ENCODE measurements around the gene DST.

DST gene

DNA sequence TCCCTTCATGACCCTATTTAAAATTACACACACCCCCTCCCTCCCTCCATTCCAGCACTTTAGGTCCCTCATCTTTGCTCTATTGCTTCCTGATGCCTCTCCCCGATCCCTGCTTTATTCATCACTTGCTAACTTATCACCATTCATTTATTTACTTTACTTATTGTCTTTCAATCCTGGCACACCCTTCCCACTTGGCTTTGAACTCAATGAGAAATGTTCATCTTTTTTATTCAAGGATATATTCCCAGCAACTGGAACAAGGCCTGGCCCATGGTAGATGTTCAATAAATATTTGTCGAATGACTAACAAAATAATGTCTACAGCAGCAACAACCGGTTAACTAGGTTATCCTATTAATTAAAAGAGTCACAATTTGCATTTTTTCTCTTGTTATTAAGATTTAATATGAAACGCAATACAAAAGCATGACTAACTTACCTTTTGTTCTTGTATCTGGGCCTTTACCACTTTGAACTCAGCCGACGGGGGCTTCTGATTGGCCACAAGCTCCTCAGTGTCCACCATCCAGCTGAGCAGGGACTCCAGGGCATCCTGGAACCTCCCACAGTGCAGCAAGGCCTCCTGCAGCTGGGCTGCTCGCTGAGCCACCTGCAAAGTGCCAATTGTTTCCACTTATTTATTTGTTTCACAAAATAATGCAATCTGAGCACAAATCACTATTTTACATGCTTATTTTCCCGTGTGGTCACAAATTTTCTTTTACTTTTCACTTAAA lies 107.8 kb downstream of the DST start:
- DNase-seq, result no peak

DNA sequence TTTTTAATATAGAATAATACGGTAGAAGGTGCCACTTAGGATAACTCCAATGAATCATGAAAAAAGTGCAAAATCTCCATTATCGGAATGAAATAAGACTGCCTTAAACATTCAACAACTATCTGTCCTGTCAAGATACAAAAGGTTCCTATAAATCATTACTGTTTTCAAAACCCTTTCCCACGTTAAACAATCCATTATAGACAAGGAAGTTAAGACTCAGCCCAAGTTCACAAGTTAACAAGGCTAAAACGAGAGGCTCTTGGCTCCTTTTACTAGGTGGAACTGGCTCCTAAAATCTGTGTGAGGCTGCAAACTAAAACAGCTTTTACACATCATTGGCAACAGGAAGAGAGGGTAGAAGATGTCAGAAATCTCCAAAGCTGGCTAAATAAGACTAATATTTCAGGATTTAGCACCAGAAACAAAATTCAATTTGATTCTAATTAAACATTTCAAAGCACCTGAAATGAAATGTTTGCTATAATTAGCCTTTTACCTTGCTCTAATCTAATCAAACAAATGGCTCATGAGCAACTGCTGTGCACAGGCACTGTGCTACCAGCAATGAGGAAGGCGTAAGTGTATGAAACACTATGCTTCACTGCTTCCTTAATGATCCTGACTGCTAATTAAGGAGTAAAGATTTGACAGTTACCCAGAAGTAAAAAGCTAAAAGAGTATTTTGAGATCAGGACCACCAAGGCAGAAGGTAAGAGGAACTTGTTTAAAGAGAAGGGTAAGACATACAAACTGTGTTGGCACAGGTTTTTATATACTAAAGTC lies 109.7 kb downstream of the DST start:
- no peak for DNase-seq

- no peak for DNase-seq
Observed at GRCh38 chr6:56531839-56532595, 110.7 kb downstream of the DST start.

DNA sequence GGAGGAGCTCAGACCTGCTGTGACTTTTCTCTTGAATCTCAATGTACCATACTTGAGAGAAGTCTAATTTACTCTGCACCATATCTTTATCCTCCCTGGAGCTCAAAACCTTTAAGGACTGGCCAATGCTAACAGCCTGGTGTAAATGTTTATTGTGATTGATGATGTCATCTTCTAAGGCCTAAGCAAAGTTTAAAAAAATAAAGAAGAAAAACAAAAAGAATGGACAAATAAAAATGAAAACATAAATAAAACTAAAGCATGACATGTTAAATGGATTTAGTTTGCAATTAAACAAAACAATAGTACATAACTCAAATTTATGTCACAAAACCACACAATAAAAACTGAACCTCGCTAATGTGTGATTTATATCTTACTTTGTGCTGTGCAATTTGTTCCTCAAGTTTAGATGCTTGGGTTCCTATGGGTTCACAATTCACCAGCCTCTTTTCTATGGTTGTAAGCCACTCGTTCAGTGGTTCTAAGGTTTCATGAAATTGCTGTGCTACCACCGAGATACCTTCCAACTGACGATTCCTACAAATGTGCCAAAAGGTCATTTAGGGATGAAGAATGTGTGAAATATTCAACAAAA lies 113.0 kb downstream of the DST start:
- DNase-seq, result no peak

DNA sequence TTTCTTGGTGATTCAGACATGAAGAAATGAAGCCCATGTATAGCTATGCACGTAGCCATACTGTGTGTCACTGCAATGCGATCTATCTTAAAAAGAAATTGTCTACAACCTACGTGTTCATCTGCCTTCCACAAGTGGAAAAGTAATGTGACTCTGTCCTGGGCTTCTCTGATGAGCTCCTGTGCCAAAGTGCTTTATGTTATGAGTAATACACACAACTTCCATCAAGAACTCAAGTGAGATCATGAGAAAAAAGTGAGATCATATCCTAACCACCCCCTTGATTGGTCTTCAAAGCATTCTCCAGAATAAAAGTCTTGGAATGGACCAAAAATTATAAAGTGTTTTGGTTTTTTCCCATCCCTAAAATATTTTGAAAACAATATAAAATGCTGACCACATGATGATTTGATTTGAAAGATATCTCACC lies 114.3 kb downstream of the DST start:
- no peak for DNase-seq

DNA sequence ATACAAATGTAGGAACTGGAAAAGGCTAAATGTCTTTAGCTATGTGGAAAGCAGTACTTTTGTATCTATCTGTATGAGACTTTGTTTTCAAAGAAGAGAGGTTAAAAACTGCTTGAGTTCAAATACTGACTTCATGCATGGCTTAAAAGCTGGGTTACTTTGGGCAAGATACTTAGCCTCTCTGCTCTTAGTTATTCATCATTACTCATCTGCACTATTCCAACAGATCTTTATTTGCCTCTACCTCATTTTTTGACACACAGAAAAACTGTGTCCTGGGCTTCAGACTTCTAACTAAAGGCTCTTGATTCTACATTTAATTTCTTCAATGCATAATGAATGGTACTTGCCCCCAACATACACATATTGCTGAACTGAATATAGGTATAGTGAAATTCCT lies 114.8 kb downstream of the DST start:
- DNase-seq, result no peak

DNA sequence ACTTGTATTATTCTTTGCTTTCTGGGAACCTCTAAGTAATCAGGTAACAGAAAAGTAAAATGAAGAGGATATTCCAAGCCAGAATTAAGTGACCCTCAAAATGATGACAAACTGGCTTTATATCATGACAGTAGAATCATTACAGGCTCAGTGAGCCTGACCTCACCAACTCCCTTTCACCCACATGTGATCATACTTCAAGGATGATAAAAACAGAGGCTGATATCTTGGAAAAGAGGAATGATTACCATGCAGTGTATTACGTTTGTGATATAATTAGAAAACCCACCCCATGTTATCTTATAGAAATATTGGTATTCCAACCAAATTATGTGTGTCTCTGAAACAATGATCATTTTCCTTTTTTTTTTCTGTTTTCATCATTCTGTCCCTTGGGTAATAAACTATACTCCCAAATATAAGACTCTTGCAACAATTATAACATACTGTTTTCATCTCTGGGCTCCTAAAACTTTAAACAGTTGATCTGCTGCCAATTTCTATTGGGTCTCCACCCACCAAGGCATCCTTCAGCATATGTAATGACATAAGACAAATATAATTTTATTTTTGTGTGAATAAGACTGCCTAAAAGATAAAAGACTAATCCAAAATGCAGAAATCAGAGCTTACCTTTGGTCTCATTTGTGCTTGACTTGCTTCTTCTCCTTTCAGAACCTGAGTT lies 115.7 kb downstream of the DST start:
- DNase-seq, result no peak

DNA sequence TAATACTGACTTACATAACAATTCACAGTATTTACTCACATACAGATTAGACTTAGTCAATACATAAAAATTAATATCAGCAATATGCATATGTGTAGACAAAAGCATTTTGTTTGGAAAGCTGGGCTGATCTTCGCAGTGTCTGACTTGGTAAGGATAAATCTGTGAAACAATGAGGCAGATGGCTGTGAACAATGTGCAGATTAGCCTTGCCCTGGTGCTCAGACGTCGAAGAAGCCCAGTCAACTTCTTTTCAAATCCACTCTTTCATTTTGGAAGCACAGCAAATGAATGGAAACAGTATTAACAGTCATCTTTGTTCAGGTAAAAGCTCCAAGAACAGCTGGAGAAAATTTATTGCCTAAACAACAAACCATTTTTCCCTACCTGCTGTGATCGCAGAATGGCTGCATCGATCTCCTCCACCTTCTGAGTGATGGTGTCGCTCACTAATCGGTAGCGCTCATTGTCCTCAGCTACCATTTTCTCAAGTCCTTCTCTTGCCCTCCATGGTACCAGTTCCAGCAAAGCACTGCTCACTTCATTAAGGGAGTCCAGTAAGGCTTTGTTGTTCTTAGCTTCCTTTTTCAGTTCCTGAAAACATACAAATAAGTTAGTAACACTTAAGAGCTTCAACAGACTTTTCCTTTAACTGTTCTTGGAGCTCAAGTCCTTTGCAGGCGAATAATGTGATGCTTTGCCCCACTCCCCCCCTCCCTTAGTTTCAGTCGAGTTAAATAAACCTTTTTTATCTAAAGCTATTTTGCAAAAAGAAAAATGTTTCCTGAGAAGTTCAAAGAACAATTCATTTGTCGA lies 116.5 kb downstream of the DST start:
- DNase-seq, result no peak

DNA sequence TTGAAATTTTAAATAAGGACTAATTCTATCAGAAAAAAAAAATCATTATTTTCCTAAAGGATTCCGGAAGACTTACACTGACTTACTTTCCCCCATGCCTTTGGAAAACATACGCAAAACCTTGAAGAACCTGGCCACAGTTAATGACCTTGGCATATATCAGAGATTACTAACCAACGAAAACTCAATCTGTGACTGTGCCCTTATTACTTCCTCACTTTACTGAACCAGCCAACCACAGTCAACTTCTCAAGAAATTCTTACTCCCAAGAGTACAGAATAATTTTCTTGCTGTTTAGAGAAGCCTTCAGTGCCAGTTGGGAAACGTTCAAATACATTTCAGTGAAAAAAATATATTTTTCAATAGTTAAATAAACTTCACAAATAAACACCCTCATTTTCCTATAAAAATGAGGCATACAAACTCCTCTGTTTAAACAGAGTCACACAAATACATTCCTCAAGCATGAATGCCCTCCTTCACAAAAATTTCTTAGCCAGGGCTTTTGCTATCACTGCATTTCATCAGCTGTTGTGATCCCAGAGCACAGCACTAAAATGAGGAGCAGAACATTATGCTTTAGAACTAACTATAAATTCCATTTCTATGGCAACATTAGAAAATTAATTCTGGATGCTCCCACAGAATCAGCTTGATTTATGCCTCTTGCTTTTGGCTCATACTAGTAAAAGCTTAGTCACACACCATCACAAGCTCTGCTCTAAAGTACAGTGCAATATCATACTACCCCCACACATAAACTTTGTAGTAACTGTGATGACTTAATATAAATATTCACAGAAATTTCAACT lies 117.6 kb downstream of the DST start:
- DNase-seq, result no peak

DNA sequence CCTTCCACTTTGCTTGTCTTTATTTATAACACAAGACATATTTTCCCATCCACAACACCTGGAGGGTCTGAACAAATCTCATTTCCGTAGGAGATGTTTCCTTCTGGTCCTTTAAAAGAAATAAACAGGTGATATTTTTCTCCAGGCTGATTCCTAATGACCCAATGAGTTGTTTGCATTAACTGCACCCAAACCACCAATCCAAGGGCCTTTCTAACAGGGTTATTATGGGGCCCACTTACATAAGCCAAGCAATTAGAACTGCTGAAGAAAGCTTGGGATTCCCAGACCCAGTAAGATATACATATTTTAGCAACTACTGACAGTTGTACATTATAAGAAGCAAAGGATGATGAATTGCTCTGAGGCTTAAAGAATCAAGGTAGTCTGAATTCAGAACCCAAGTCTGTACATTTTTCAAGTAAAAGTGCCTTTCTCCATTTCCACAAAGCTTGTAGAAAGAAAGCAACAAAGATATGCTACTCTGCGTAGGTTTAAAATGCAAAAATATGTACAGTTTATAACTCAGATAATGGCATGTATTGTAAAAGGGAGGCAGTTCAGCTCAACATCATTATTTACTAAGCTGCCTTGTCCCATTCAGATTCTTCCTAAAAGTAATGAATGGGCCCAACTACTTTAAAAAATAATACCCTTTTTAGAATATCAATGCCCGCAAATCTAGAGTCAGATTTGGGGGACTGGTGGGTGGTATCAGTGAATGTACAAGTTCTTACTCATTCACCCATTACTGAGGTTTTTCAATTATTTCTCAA lies 120.0 kb downstream of the DST start:
- DNase-seq, result no peak

DNA sequence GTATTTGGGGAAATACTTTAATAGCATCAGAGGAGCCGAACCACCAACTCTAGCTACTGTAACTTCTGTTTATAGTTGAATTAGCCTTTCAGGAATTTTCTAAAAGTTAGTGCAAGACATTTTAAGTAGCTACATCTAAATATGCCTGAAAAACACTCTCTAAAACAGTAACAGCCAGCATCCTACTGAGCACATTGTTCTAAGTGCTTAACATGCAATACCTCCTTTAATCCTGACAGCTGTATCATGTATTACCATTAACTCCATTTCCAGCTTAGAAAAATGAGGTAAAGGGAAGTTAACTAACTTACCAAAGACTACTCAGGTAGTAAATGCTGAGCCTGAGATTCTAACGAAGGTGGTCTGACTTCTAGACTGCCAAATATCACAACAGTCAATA lies 120.7 kb downstream of the DST start:
- DNase-seq, result no peak

- no peak for DNase-seq
Observed at GRCh38 chr6:56521454-56521853, 121.2 kb downstream of the DST start.

GRCh38 chr6:56520218-56520617 lies 122.5 kb downstream of the DST start:
- no peak for DNase-seq

DNA sequence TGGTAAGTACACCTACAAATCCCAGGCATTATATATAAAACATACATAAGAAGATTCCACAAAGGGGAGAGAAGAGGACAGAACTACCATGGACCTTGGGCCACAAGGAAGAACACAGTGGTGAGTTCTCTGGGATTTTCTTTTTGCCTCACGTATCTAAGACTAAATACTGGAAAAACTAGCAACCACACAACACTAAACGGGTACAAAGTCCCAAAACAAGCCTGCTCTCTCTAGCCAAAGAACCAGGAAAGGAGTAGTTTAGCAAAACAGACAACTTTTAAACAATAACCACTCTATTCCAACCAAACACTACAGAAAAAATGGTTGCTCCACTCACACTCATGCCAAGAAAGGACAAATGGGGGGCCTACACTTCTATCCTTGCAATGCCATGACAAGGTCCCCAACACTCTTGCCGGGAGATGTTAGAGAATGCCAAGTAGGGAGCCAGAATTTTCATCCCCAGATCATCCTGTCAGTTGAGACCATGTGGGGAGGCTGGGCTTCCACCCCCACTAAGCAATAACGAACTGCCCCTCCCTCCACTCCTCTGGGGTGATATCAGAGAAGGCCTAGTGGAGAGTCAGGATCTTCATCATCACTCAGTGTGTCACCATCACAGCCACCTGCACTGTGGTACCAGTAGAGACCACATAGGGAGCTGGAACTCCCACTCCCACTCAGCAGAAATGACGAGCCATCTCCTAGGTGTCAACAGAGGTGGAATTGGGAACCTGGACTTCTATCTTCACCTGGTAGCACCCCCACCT lies 123.5 kb downstream of the DST start:
- no peak for DNase-seq

GRCh38 chr6:56517155-56517745 lies 125.4 kb downstream of the DST start:
- DNase-seq, result no peak

- DNase-seq, result no peak
Observed at GRCh38 chr6:56516003-56516402, 126.7 kb downstream of the DST start.

DNA sequence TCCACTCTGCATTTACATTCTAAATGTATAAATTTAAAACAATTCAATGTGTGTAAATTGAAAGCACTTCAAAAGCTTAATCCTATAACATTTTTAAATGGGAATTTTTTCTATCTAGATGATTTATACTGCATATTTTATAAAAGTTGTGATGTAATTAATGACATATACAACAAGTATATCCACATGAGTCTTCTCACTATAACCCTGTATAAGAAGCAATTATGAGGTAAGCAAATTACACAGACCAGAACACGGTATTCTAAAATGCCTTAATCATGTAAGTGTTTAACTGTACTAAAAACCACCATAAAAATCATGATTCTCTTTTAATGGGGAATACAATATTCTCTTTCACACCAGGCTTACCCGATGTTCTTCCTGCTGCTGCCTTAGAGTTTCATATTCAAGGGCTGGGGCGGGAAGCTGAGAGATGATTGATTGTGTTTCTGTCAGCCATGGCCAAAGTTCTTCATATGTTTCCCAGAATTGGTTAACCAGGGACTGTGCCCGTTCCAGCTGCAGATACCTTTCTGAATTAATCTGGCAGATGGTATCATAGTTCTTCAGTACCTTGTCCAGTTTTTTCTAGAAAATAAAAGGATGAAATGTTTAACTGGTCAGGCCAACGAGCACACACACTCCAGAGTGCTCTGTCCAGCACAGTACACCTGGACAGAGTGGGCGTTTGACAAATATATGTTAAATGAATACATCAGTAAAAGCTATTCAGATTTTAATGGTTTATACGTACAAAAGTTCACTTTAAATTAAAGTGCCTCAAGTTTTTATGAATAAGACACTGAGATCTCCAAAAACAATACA lies 127.4 kb downstream of the DST start:
- no peak for DNase-seq

GRCh38 chr6:56514395-56514794 lies 128.3 kb downstream of the DST start:
- no peak for DNase-seq

Measured in activated gamma-delta T cell (primary cell).